H9 (cell line): ENCODE results near the gene PARD3. TPM values are rescaled to one million over a fixed set of nuclear protein-coding genes. Genes with fewer than 3 reads are reported as not detected.
A peak's percentile ranks its signal among the peaks of the same experiment; 100 is the strongest.

Experiments
- DNase-seq: peaks from one replicate; pipeline ENCODE4 v3.0.0-alpha.2; 2017
- H2AFZ ChIP-seq: one replicate; pipeline ENCODE4 v1.6.1; 2013; ENCODE audit warnings: mild to moderate bottlenecking, low read length, control low read depth, moderate library complexity
- H2AK5ac ChIP-seq: 2 replicates; pipeline ENCODE4 v1.6.1; 2013; ENCODE audit warnings: low read length, control low read depth, mixed read lengths; ENCODE audit not compliant: insufficient read length
- H2BK120ac ChIP-seq: one replicate; pipeline ENCODE4 v1.6.1; 2013; ENCODE audit warnings: low read depth, mild to moderate bottlenecking, low read length, control low read depth, inconsistent platforms; ENCODE audit not compliant: poor library complexity, severe bottlenecking
- H2BK12ac ChIP-seq: 2 replicates; pipeline ENCODE4 v1.6.1; 2013; ENCODE audit warnings: low read length, control low read depth, mixed read lengths, low read depth; ENCODE audit not compliant: insufficient read length
- H2BK15ac ChIP-seq: 2 replicates; pipeline ENCODE4 v1.6.1; 2013; ENCODE audit warnings: low read depth, low read length, control low read depth
- H2BK20ac ChIP-seq: one replicate; pipeline ENCODE4 v1.6.1; 2013; ENCODE audit warnings: low read depth, mild to moderate bottlenecking, low read length, control low read depth, inconsistent platforms; ENCODE audit not compliant: poor library complexity, severe bottlenecking
- H2BK5ac ChIP-seq: 2 replicates; pipeline ENCODE4 v1.6.1; 2013; ENCODE audit warnings: low read length, control low read depth, mixed read lengths; ENCODE audit not compliant: insufficient read length
- H3K14ac ChIP-seq: 2 replicates; pipeline ENCODE4 v1.6.1; 2013; ENCODE audit warnings: low read length, control low read depth; ENCODE audit not compliant: insufficient read depth
- H3K18ac ChIP-seq: 2 replicates; pipeline ENCODE4 v1.6.1; 2013; ENCODE audit warnings: low read depth, mild to moderate bottlenecking, mixed read lengths, low read length, control low read depth; ENCODE audit not compliant: insufficient read length
- H3K23ac ChIP-seq: 2 replicates; pipeline ENCODE4 v1.6.1; 2013; ENCODE audit warnings: low read length, control low read depth, mixed read lengths, low read depth; ENCODE audit not compliant: insufficient read length
- H3K23me2 ChIP-seq: 2 replicates; pipeline ENCODE4 v1.6.1; 2013; ENCODE audit warnings: low read depth, mild to moderate bottlenecking, mixed read lengths, low read length, control low read depth; ENCODE audit not compliant: insufficient read length, poor library complexity, severe bottlenecking
- H3K27ac ChIP-seq: 2 replicates; pipeline ENCODE4 v1.5.1; 2013; ENCODE audit warnings: low read length, control low read depth, mixed read lengths, low read depth; ENCODE audit not compliant: insufficient read length
- H3K27me3 ChIP-seq: 2 replicates; pipeline ENCODE4 v1.6.1; 2013; ENCODE audit warnings: low read length, control low read depth, inconsistent platforms; ENCODE audit not compliant: insufficient read depth
- H3K4ac ChIP-seq: 2 replicates; pipeline ENCODE4 v1.6.1; 2013; ENCODE audit warnings: low read depth, mild to moderate bottlenecking, control low read depth, inconsistent platforms, low read length, moderate library complexity
- H3K4me1 ChIP-seq: 2 replicates; pipeline ENCODE4 v1.6.1; 2013; ENCODE audit warnings: low read length, control low read depth, inconsistent platforms; ENCODE audit not compliant: insufficient read depth
- H3K4me2 ChIP-seq: 2 replicates; pipeline ENCODE4 v1.6.1; 2013; ENCODE audit warnings: low read length, control low read depth, mixed read lengths; ENCODE audit not compliant: insufficient read length, insufficient read depth
- H3K56ac ChIP-seq: 2 replicates; pipeline ENCODE4 v1.6.1; 2013; ENCODE audit warnings: low read depth, mild to moderate bottlenecking, mixed read lengths, low read length, control low read depth; ENCODE audit not compliant: insufficient read length
- H3K79me1 ChIP-seq: 2 replicates; pipeline ENCODE4 v1.6.1; 2013; ENCODE audit warnings: low read depth, mild to moderate bottlenecking, moderate library complexity, low read length, control low read depth, inconsistent platforms; ENCODE audit not compliant: insufficient read depth, poor library complexity, severe bottlenecking
- H3K79me2 ChIP-seq: 2 replicates; pipeline ENCODE4 v1.6.1; 2013; ENCODE audit warnings: low read length, control low read depth, inconsistent platforms; ENCODE audit not compliant: insufficient read depth
- H3K9ac ChIP-seq: 2 replicates; pipeline ENCODE4 v1.6.1; 2013; ENCODE audit warnings: low read length, control low read depth, mixed read lengths; ENCODE audit not compliant: insufficient read length; ENCODE audit errors: extremely low read depth
- H3K9me3 ChIP-seq: one replicate; pipeline ENCODE4 v1.6.1; 2013; ENCODE audit warnings: low read depth, low read length, inconsistent platforms; ENCODE audit not compliant: control insufficient read depth
- H3T11ph ChIP-seq: one replicate; pipeline ENCODE4 v1.6.1; 2013; ENCODE audit warnings: mild to moderate bottlenecking, low read length, control low read depth, inconsistent platforms
- H4K20me1 ChIP-seq: one replicate; pipeline ENCODE4 v1.6.1; 2013; ENCODE audit not compliant: control insufficient read depth, insufficient read length, insufficient read depth
- H4K5ac ChIP-seq: 2 replicates; pipeline ENCODE4 v1.6.1; 2013; ENCODE audit warnings: low read depth, mild to moderate bottlenecking, mixed read lengths, low read length, control low read depth; ENCODE audit not compliant: insufficient read length
- H4K8ac ChIP-seq: replicated peaks from 2 replicates; pipeline ENCODE4 v1.6.1; 2013; ENCODE audit warnings: low read length, control low read depth, mixed read lengths, low read depth; ENCODE audit not compliant: insufficient read length
- H4K91ac ChIP-seq: 2 replicates; pipeline ENCODE4 v1.6.1; 2013; ENCODE audit warnings: low read depth, mild to moderate bottlenecking, moderate library complexity, mixed read lengths, low read length, control low read depth; ENCODE audit not compliant: insufficient read length
- H3K27ac Mint-ChIP-seq, 3 experiments: 2 replicates in 2 of 3; 3 replicates in 1 of 3; pipeline ENCODE4 v1.8.0; 2020 to 2021; ENCODE audit warnings: mixed read lengths in 3 of 3, mild to moderate bottlenecking in 1 of 3, moderate library complexity in 1 of 3
- H3K27me3 Mint-ChIP-seq: 2 replicates; pipeline ENCODE4 v1.8.0; 2021; ENCODE audit warnings: low read depth, mild to moderate bottlenecking, moderate library complexity, mixed read lengths
- H3K36me3 Mint-ChIP-seq, 3 experiments: 2 replicates in 2 of 3; 3 replicates in 1 of 3; pipeline ENCODE4 v1.8.0; 2020 to 2021; ENCODE audit warnings: low read depth in 3 of 3, mixed read lengths in 3 of 3; ENCODE audit not compliant: insufficient read depth in 1 of 3
- H3K4me1 Mint-ChIP-seq, 2 experiments: 2 replicates each; pipeline ENCODE4 v1.8.0; 2020; ENCODE audit warnings: mixed read lengths in 2 of 2
- H3K4me3 Mint-ChIP-seq, 2 experiments: 2 replicates in 1 of 2; 3 replicates in 1 of 2; pipeline ENCODE4 v1.8.0; 2020 to 2021; ENCODE audit warnings: mild to moderate bottlenecking in 2 of 2, mixed read lengths in 2 of 2, moderate library complexity in 1 of 2
- H3K9me3 Mint-ChIP-seq, 2 experiments: 2 replicates in 1 of 2; 3 replicates in 1 of 2; pipeline ENCODE4 v1.8.0; 2020; ENCODE audit warnings: mild to moderate bottlenecking in 2 of 2, mixed read lengths in 2 of 2, moderate library complexity in 1 of 2
- WGBS: extraction: QIAGEN DNeasy Blood & Tissue Kit; methylation state at CpG from one replicate; pipeline ENCODE4 v1.1.7; 2013; ENCODE audit warnings: missing lambda C conversion rate, low lambda C conversion rate, mixed read lengths; ENCODE audit not compliant: insufficient read length; ENCODE audit errors: extremely low coverage; 5-methylcytosine and 5-hydroxymethylcytosine counted together
- total RNA-seq: library from RNA; stranded (reverse); gene quantifications from 2 replicates; pipeline ENCODE4 v1.2.1, GENCODE V29; 2021
- TF ChIP-seq, protein P1 (sequence below): fragments of 200-600 bp; sonication (generic); conservative IDR thresholded peaks from 3 replicates; pipeline ENCODE4 v1.8.0; 2021; ENCODE audit warnings: antibody characterized with exemption, mild to moderate bottlenecking

Gene PARD3
- total RNA-seq, 1 experiment from 2014 or later, result 44.7 TPM

- H2AFZ ChIP-seq, result no peak overlapping the region
- H4K20me1 ChIP-seq, result no peaks in the 10 kb centered on the region
- no peak overlapping the region for H4K8ac ChIP-seq
- no peaks in the 10 kb centered on the region; the same call in 1 of the 2 replicates for H3K4me1 ChIP-seq
- no peaks in the 10 kb centered on the region for H3K23me2 ChIP-seq
- no peaks in the 10 kb centered on the region for H3K9me3 ChIP-seq
- peak overlapping the region; percentile 5 for H3K18ac ChIP-seq
- no peak overlapping the region for H2AK5ac ChIP-seq
- no peak overlapping the region for H3K4me2 ChIP-seq
- H3K36me3 Mint-ChIP-seq, result peaks cover 0 to 1% (median 0%) of the 10 kb centered on the region in 3 experiments; a peak in 1 of 7 replicates
- H2BK120ac ChIP-seq, result no peak overlapping the region
- no peak overlapping the region for H2BK5ac ChIP-seq
- no peak overlapping the region for H2BK12ac ChIP-seq
- no peak overlapping the region for H2BK15ac ChIP-seq
- no peak overlapping the region for H4K91ac ChIP-seq
- no peak overlapping the region for H3K27ac ChIP-seq
- H3K23ac ChIP-seq, result no peak overlapping the region
- no peak overlapping the region for H3K9ac ChIP-seq
- H3K27me3 ChIP-seq, result no peaks in the 10 kb centered on the region
- H4K5ac ChIP-seq, result no peak overlapping the region
- peak overlapping the region; percentile 30 to 75 (median 52); a peak in 1 of 7 replicates for H3K27ac Mint-ChIP-seq
- peaks cover 2 to 3% of the 10 kb centered on the region in 2 experiments; a peak in 2 of 5 replicates for H3K9me3 Mint-ChIP-seq
- H3K79me2 ChIP-seq, result no peaks in the 10 kb centered on the region
- H3K4ac ChIP-seq, result no peak overlapping the region
- H2BK20ac ChIP-seq, result no peak overlapping the region
- H3K14ac ChIP-seq, result no peak overlapping the region
- WGBS, result no CpG with 5 or more reads among the region's 10 CpGs
- DNase-seq, result no peak
- TF ChIP-seq, protein P1, sequence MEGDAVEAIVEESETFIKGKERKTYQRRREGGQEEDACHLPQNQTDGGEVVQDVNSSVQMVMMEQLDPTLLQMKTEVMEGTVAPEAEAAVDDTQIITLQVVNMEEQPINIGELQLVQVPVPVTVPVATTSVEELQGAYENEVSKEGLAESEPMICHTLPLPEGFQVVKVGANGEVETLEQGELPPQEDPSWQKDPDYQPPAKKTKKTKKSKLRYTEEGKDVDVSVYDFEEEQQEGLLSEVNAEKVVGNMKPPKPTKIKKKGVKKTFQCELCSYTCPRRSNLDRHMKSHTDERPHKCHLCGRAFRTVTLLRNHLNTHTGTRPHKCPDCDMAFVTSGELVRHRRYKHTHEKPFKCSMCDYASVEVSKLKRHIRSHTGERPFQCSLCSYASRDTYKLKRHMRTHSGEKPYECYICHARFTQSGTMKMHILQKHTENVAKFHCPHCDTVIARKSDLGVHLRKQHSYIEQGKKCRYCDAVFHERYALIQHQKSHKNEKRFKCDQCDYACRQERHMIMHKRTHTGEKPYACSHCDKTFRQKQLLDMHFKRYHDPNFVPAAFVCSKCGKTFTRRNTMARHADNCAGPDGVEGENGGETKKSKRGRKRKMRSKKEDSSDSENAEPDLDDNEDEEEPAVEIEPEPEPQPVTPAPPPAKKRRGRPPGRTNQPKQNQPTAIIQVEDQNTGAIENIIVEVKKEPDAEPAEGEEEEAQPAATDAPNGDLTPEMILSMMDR, result no peak
- H3K4me1 Mint-ChIP-seq, result peaks cover 10 to 17% of the 10 kb centered on the region in 2 experiments
- no peaks in the 10 kb centered on the region for H3K79me1 ChIP-seq
- H3K27me3 Mint-ChIP-seq, result no peaks in the 10 kb centered on the region
- H3T11ph ChIP-seq, result no peak overlapping the region
- H3K4me3 Mint-ChIP-seq, result no peak overlapping the region
- no peak overlapping the region for H3K56ac ChIP-seq
Observed at GRCh38 chr10:34241226-34242000, 573.7 kb downstream of the PARD3 start.
